Astrocyte of the hippocampus (primary cell): ENCODE data around the gene MMP17.
"Not testable (repeated sequence)": the region's sequence is repeated elsewhere in the genome, so short reads cannot be mapped to it uniquely, and the experiment has no call there.

Experiments
- DNase-seq: peaks from one replicate; pipeline ENCODE4 v3.0.0; 2011; ENCODE audit warnings: low read depth, low spot score

The MMP17 gene

DNA sequence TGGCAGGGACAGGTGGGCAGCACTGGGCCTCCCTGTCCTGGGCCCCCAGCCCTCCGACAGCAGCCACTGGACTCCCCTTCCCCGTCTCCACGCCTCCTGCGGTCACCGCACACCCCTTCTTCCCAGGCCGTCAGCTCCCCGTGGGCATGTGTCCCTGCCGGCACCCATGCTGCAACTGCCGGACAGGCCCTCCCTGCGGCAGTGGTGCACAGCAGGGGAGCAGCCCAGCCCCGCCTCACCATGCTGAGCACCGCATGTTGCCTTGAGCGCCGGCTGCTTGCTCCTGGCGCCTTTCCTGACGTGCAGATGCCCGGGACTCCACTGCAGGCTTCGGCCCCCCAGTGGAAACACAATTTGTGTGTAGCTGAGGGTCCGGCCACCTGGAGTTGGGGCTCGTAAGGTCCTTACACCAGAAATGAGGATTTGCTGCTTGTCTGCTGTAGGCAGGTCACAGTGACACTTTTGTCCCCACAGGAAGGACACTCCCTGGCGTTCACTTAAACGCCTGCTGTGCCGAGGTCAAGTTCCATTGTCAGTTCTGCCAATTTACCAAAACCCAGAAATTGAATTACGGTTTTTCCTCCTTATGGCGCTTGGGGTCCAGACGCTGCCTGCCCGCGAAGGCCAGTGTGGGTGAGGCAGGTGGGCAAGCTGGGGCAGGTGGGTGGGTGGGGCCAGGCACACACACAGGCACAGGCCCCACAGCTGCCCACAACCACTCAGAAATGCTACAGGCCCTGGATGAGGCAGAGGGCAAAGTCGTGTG, 28.2 kb upstream of the MMP17 start:
- DNase-seq: no peak

DNA sequence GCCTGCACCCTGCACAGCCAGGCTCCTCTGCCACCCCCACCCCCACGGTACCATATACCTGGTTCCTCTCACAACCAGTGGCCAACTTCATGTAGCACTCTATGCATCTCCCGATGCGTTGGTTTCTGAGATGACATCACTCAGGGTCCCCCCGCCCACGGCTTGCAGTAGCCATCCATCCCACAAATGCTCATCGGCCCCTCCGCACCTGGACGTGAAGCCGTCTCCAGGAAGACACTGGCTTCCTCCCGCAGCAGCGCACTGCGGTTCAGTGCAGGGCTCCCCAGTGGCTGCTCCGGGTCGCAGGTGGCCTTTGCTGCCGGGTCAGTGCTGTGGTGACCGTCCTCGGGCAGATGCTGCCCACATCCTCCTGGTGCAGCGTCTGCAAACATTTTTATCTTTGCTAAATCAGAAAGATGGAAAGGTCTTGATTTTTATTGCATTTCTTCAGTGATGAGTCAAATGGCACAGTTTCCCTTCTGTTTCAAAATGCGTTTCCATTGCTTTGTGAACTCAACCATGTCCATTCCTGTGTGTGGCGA, 27.5 kb upstream of the MMP17 start:
- DNase-seq: no peak

GRCh38 chr12:131801254-131801866, 26.8 kb upstream of the MMP17 start:
- DNase-seq: no peak

- peak; percentile 76 for DNase-seq
Observed at GRCh38 chr12:131803961-131804521, 24.2 kb upstream of the MMP17 start.

GRCh38 chr12:131805421-131805820, 22.8 kb upstream of the MMP17 start:
- no peak for DNase-seq

DNA sequence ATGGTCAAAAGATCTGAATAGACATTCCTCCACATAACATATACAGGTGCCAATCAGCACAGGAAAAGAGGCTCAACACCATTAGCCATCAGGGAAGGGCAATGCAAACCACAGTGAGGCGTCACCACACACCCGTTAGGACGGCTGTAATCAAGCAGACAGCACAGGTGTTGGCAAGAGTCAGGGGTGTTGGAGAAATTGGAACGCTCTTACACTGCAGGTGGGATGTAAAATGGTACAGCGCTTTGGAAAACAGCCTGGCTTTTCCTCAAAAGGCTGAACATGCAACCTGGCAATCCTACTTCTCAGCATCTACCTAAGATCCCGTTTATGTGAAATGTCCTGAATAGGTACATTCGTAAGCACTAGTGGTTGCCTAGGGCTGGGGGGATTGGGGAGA, 21.5 kb upstream of the MMP17 start:
- DNase-seq: no peak

DNA sequence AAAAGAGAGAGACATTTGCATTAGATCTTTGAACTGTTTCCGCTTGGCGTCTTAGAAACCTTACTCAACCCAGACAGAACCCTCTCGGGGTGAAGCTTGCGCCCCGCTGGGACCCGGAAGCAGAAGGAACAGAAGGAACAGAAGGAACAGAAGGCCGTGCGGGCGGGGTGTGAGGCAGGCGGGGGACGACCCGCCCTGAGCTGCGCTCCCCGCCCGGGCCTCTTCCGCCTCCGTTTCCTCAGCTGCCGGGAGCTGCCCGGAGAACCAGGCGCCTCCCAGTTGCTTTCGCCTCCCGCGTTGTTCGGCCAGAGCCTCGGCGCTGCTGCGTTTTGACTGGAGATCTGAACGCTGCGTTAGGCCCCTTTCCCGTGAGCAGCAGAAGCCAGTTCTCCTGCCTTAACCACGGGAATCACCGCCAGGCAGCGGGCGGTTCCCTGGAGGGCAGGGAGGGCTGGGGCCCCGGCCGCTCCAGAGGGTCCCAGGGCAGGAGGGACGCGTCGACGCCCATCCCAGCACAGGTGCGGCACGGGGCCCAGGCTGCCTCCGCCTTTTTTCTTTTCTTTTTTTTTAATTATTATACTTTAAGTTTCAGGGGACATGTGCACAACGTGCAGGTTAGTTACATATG, 19.3 kb upstream of the MMP17 start:
- DNase-seq: no peak

- not testable (repeated sequence) for DNase-seq
Observed at GRCh38 chr12:131809476-131810254, 18.5 kb upstream of the MMP17 start.

- DNase-seq: no peak
Observed at GRCh38 chr12:131810726-131811125, 17.5 kb upstream of the MMP17 start.

- DNase-seq: no peak
Observed at GRCh38 chr12:131815131-131815530, 13.1 kb upstream of the MMP17 start.

GRCh38 chr12:131816495-131816894, 11.7 kb upstream of the MMP17 start:
- no peak for DNase-seq

DNA sequence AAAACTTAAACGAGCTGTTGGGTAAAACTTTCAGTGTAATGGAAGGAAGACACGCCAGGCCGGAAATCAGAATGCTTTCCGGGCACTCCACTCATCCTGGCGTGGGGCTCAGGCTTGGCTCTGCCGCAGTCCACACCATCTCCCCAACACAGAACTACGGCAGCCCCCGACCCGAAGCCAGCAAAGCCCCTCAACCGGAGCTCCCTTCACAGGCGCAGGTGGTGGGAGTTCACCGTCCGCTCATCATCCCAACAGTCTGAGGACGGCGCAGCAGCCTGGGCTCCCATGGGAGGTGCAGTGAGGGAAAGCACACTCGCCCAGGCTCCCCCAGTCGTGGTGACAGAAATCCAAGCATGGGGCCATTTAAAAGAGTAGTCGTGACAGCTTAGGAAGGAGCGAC, 11.0 kb upstream of the MMP17 start:
- no peak for DNase-seq

GRCh38 chr12:131818821-131819585, 9.2 kb upstream of the MMP17 start:
- no peak for DNase-seq

DNA sequence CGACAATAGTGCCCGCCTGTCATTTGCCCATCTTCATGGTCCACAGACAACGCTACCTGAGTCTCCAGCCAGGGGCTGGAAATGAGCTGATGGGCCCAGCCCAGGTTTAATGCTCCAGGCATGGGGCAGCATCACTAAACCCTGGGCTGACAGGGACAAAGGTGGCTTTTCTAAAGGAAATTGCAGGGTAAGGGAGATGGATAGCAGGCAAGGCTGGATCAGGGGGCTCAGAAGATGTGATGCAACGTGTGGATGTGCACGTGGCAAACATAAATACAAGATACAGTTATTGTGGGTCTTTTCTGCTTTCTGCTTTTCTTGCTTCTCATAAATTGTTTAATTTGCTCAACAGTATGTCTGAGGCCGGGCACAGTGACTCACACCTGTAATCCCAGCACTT, 3.7 kb upstream of the MMP17 start:
- no peak for DNase-seq

GRCh38 chr12:131825146-131825892, 2.9 kb upstream of the MMP17 start:
- DNase-seq: peak; percentile 77

DNA sequence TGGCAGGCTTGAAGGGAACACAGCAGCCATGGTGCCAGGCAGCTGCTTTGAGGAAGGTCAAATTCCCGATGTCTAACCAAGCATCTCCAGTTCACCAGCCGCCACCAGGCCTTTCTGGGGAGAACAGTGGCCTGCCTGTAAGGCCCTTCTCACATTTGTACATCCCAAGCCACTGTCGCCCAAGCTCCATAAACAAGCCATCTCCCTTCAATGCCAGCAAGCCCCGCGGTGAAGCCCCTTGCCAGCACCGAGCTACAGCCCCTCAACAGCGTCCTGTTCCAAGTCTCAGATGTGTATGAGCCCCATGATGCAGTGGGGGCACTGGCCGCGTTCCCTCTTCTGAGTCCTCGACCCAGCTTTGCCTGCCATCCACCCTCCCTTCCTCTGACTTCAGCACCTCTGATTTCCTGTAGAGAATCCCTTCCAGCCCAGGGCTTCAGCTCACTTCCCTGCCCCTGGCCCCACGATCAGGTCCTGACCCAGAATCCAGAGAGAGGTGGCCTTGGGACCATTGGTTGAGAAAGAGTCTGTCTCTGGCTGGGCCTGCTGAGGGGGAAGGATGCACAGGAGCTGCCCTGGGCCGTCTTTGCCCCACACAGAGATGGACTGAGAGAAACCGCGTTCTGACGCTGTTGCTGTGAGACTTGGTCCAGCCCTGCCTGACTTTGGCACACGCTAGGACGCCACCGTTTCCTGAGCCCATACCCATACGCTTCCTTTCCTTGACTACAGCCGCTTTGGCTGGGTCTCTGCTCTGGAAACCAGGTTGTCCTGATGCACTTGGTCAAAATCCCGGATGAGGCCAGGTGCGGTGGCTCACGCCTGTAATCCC, 1.9 kb upstream of the MMP17 start:
- no peak for DNase-seq

- DNase-seq: peak; percentile 32
Observed at GRCh38 chr12:131828671-131829355, 620 bp downstream of the MMP17 start.

DNA sequence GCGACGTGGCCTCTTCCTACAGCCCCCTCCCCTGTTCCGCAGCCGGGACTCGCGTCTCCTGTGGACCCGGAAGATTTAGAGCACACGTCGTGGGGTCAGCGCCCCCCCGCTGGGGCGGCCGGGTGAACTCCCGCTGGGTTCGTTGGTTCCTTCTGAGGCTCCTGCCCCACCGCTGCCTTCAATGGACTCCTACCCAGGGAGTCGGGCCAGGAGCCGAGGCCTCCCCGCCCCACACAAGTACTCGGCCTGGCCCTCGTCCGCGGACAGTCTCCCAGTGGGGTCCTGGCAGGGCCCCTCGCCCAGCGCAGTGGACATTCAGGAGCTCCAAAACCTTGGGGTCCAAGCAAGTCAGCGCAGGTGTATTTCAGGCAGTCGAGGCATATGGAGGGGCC, 1.2 kb downstream of the MMP17 start:
- peak; percentile 38 for DNase-seq
